Measurements from ENCODE around the gene GPAT2.

GRCh38 chr2:96025194-96025492, 9.6 kb downstream of the GPAT2 start:
- TF ChIP-seq EZH2 (IDR thresholded peaks at IDR 0.05; ENCODE audit: borderline replicate concordance, low read depth, low read length, poor library complexity, severe bottlenecking) (no peak), CTCF (conservative IDR thresholded peaks at IDR 0.05; ENCODE audit: low read depth, low read length) (no peak)
